GM21367 (cell line): ENCODE data around the gene UBASH3B.

ENCODE experiments used
- ATAC-seq: cut with Tn5 transposase; IDR thresholded peaks from one replicate; pipeline ENCODE4 v1.9.1; 2021; ENCODE audit not compliant: unreplicated experiment

UBASH3B gene

DNA sequence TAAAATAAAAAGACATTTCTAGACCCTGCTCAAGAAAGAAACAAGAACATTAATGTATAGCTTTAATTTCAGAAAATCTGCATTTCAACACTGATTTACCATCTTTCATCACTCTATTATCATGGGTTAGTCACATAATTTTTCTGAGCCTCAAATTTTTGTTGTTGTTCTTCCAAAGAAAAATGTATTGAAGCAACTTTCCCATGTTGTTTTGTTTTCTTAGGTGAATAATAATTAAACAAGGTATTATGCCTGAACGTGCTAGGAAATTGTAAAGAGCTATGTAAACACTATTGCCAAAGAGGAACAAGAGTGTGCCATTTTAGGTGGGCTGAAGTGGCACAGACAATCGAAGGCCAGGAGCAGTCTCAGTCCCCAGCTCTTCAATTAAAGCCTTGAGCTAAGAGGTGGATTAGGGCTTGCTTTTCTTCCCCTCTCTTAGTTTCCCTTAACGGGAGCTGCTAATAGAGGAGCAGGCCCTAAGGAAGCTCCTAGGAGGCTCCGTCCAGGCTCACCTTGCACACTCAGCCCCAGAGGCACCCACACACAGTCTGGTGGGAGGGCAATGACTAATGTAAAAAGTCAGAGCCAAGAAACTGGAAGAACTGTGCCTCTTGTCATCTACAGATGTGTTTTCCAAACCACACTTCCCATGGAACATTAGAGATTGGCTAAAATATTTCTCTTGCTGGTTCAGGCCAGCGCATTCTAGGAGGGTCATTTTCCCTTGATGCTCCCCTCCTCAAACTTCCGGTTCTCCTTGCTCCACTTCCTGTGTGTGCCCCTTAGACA is 8.8 kb upstream of the UBASH3B start:
- no peak for ATAC-seq

DNA sequence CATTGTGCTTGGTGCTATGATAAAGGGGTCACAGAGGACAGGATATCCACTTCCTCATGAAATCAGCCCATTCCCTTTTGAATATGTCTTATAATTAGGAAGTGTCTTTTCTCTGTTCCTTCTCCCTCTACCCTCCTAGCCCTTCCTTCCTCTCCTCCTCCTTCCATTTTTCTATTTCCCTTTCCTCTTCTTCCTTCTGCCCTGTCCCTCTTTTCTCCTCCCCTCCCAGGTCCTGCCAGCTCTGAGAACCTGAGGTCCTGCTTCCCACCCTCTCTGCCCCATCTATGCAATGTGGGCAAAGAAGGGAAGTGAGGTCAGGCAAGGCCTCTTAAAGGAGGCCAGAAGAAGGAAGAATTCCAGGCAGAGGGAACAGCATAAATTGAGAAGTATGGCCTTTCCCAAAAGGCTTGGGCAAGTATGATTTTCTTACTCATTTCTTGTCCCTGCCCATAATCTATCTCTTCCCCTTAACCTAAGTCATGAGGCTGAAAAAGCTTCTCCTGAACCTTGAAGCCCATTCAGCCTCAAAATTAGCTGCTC is 7.7 kb upstream of the UBASH3B start:
- ATAC-seq = no peak

DNA sequence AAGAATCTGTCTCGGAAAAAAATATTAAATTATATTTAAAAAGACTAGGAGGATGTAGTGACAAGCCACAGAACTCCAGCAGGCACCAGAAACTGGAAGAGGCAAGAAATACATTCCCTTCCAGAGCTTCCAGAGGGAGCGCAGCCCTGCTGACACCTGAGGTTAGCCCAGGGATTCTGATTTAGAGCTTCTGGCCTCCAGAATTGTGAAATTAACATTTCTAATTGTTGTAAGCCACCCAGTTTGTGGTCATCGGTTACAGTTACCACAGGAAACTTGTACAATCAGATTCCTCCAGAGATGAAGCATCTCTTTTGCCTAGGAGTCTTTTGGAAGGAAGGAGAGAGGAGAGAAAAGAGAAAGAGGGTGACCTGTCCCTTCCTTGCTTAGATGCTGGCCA is 6.4 kb upstream of the UBASH3B start:
- no peak for ATAC-seq

DNA sequence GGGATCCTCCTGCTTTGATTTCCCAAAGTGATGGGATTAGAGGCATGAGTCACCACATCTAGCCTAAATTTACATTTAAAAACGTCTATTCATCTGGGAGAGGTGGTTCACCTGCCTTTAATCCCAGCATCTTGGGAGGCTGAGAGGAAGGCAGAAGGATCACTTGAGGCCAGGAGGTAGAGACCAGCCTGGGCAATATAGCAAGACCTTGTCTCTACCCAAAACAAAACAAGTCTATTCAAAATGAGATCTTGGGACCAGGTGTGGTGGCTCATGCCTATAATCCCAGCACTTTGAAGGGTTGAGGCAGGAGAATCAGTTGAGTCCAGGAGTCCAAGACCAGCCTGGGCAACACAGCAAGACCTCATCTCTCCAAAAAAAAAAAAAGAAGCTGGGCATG is 4.9 kb upstream of the UBASH3B start:
- ATAC-seq = no peak

DNA sequence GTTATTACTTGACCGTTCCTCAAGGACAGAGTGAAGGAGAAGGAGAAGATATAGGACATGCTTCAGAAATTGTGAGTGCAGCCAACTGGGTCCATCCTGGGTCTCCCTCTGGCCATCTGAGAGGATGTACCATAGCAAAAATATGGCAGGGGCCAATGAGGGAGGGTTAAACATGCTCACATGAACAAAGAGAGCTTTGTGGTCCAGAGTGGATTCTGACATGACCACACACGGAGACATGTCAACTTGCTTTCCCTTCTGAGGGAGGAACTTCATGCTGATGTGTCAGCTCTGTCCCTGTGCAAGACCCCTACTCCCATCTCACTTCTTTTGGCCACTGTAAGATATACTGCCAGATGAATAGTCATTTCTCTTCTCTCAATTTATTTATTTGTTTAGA is 3.0 kb upstream of the UBASH3B start:
- no peak for ATAC-seq

- ATAC-seq = no peak
Observed at GRCh38 chr11:122653916-122654585, 1.5 kb upstream of the UBASH3B start.

DNA sequence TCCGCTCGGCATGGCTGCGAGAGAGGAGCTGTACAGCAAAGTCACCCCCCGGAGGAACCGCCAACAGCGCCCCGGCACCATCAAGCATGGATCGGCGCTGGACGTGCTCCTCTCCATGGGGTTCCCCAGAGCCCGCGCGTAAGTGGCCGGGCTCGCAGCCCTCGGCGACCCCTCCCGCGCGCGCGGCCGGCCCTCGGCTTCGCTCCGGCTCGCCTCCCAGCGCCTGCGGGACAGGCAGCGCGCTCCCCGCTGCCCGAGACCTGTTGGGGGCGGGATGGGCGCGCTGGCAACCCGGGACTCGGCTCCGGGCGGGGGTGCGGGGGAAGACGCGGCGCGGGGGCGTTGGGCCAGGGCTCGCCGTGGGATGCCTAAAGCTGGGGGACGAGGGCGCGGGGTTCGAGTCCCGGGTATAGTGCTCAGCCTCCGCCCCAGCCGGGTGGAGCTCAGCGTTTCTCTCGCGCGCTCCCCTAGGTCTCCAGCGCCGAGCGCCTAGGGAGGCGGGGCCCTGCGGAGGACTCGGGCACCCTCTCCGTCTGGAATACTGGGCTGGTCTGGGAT is 630 bp downstream of the UBASH3B start:
- peak; percentile 34 for ATAC-seq

- ATAC-seq = no peak
Observed at GRCh38 chr11:122656631-122657101, 1.1 kb downstream of the UBASH3B start.

GRCh38 chr11:122659676-122660554 is 4.4 kb downstream of the UBASH3B start:
- no peak for ATAC-seq

DNA sequence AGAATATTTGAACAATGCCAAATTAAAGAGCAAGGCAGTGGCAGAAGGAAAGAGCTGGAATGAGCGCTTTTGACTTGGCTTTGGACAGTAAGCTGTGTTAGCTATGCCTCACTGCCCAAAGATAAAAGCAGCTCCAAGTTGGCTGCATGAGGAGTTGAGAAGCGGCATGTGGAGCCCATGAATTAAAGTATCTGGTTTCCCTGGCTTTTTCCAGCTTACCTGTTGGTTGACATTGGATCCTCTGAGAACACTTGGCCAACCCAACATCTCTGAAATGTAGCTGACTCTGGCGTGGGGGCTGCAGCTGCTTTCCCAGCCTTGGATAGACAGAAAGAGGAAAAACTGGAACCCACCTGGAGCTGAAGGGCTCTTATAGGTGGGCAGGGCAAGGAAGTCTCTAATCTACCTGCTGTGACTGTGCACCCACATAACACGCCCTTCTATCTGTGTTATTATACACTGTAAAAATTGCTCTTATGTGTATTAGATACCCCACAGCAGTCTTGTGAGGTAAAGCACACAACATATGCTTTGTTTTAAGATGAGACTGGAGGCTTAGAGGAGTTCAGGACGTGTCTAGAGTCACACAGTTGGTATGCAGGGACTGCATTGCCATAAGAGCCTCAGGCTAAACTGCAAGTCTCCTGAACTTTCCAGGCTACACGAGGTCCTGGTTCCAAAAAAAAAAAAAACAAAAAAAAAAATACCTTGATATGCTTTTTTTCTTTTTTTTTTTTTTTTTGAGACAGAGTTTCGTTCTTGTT is 5.8 kb downstream of the UBASH3B start:
- ATAC-seq = no peak

GRCh38 chr11:122663056-122663740 is 7.7 kb downstream of the UBASH3B start:
- ATAC-seq = no peak

DNA sequence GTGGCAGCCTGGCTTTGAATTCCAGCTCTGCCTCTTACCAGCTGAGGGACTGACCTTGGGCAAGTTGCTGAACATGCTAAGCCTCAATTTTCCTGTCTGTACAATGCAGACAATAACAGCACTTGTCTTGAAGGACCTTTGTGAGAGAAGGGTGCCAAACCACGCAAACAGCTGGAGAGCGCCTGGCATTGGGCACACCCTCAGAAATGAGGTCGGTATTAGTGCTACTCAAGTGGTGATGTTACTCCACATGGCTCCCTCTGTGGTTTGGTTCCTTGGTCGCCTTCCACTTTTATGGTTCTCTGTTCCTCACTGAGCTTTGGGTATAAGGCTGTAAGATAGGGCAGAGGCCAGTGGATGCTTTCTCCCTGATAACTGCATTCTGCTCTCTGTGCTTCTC is 8.2 kb downstream of the UBASH3B start:
- no peak for ATAC-seq

- ATAC-seq = no peak
Observed at GRCh38 chr11:122664188-122664587, 8.7 kb downstream of the UBASH3B start.

- no peak for ATAC-seq
Observed at GRCh38 chr11:122665861-122666260, 10.3 kb downstream of the UBASH3B start.

DNA sequence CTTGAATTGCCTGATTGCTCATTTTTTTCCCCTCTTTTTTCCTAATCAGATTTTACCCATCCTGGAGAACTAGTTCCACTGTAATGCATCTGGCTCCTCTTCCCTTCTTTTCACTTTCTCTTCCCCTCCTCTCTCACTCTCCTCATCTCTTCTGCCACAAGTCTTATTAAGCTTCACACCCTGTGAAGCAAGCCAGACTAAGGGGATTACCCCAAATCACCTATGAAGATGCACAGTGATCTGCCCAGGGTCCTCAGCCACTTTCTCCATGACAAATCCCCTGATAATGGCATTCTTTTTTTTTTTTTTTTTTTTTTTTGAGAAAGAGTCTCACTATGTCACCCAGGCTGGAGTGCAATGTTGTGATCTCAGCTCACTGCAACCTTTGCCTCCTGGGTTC is 11.2 kb downstream of the UBASH3B start:
- ATAC-seq = no peak

- no peak for ATAC-seq
Observed at GRCh38 chr11:122668562-122669090, 13.1 kb downstream of the UBASH3B start.

DNA sequence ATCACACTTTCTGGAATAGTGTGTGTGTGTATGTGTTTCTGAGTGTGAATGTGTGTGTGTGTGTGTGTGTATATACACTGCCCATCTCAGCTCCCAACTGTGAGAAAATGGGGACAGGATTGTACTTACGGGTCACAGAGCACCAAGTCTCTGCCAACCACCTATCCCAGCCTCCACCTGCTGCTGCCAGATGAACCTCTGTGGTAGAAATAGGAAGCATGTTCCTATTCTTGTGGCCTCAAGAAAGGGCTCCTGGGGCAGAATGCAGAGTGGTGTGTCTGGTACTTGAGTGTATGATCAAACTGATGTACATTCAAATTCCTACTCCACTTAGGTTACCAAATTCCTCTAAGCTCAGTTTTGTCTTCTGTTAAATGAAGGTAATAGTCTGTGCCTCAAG is 14.6 kb downstream of the UBASH3B start:
- no peak for ATAC-seq

DNA sequence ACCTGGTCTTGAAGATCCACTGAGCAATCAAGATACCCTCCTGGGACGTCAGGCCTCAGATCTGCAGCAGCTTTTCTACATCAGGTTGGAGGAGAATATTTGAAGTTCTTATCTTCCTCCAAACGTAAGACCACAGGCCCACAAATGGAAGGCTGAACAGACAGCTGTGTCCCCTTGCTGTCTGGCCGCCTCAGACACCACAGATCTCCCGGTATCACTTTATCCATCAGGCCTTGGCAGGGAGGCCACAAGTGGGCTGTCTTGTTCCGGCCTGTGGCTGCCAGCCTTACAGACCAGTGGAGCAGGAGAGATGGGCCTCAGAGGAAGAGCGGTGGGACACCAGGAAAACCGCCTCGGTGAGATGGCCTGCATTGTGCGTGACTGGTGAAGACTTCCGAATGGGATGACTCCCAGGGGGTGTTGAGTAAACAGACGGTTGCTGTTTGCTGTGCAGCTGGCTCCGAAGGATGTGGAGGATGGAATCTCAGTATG is 15.9 kb downstream of the UBASH3B start:
- ATAC-seq = no peak

- no peak for ATAC-seq
Observed at GRCh38 chr11:122672892-122673291, 17.4 kb downstream of the UBASH3B start.
